GM12874 (cell line): Measurements from ENCODE around the gene EHD1.

Experiments
- CTCF ChIP-seq: IDR thresholded peaks from 2 replicates; pipeline ENCODE4 v1.5.1; 2011; ENCODE audit warnings: low read depth, mild to moderate bottlenecking, control low read depth, low read length, moderate library complexity; ENCODE audit not compliant: insufficient read depth

EHD1 gene

DNA sequence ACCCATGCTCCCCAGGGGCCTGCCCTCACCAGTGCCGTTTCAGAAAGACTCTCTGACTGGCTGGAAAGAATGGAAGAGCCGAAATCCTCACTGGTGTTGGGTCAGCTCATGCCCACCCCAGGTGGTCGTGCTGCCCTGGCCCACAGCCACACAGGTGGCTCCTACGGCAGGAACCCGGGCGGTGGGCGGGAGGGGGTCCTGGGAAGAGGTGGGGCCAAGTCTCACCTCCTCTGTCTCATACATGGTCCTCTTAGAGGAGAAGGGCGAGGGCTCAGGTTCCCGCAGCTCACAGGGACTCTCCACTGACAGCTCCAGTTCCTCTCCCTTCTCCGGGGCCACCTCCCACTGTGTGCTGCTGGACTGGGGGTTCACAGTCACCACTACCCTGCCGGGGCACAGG lies 30.3 kb upstream of the EHD1 start:
- no peak for TF ChIP-seq CTCF

- no peak for TF ChIP-seq CTCF
These were observed 27.9 kb upstream of the EHD1 start for GRCh38 chr11:64906314-64906635.

DNA sequence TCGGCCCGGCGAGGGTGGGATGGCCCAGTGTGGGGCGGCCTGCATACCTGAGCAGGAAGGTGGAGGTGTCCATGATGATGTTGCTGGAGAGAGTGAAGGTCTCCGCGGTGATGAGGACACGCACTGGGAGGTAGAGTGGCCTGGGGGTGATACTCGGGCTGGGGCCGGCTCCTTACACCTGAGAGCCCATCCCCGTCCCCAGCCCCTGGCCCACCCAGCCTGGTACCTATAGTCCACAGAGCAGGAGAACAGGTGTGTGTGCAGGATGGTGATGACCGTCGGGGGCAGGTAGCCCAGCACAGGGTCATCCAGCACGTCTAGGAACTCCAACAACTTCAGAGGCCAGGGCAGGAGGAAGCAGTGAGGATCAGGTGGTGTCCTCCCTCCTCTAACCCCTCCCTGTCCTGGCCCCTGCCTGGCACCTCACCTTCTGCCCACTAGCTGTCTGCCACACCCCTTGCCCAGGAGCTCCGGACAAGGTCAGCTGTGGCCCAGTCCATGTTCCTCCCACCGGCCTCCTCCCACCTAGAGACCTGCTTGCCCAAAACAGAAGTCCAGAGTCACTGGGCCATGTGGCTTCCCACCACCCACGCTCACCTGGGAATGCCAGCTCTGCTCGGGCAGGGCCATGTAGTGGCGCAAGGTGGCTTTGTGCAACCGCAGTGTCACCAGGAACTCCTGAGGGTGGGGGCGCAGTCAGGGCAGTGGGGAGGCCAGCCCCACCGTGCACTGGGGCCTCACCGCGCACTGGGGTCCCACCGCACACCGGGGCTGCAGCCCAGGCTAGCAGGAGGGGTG lies 27.3 kb upstream of the EHD1 start:
- TF ChIP-seq CTCF, result no peak

- TF ChIP-seq CTCF, result no peak
These were observed 24.9 kb upstream of the EHD1 start for GRCh38 chr11:64903291-64903833.

DNA sequence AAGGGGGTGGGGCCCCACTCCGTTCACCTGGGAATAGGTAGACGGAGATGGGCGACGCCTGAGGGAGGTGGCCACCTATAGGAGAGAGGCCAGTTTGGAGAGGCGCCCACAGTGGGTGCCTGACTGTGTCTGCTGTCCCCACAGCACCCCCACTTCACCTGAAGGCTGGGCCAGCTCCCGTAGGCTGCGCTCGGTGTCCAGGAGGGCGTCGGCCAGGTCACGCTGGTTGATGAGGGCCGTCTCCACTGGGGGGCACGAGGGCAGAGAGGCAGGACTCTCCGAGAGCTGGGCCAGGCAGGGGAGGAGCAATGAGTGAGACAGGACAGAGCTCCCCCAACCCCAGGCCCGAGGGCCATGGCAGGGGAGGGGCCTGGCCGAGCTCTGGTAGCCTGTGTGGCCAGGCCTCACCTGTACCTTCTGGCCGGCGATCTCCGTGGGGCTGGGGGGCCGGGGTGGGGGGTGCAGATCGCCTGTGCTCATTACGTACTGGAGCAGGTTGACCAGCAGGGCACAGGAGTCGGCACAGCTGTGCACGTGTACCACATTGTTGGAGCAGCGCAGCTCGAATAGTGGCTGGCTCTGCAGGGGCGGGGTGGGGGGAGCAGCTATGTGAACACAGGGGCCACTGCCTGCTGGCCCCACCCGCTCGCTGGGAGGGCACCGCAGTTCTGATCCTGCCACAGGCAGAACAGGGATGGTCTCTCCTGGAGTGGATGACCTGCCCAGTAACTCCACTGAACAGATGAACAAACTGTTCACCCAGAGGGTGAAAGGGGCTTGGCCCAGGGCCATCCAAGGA lies 23.9 kb upstream of the EHD1 start:
- no peak for TF ChIP-seq CTCF

- TF ChIP-seq CTCF, result no peak
These were observed 22.4 kb upstream of the EHD1 start for GRCh38 chr11:64900774-64901173.

- no peak for TF ChIP-seq CTCF
These were observed 21.9 kb upstream of the EHD1 start for GRCh38 chr11:64900263-64900678.
